Gastrocnemius medialis (tissue), 4 donors: ENCODE measurements around the gene ARHGEF10L. TPM values are rescaled to one million over a fixed set of nuclear protein-coding genes. Genes with fewer than 3 reads are reported as not detected.

Experiments used
- ATAC-seq, 2 donors: fragments of 150-250 bp; one replicate each; pipeline ENCODE4 v1.9.1; 2016
- DNase-seq, 2 donors: peaks; one replicate each; pipeline ENCODE4 v3.0.0-alpha.2; 2019
- H3K27ac ChIP-seq, 4 donors: fragments of 200-600 bp; sonication (generic); 1 replicate in 1 of 4; 2 replicates in 3 of 4; pipeline ENCODE4 v1.5.1; 2016 to 2018; ENCODE audit warnings: mild to moderate bottlenecking in 2 of 4, moderate library complexity in 1 of 4
- H3K27me3 ChIP-seq, 3 donors: fragments of 200-600 bp; sonication (generic) in 2 of 3; 1 replicate in 1 of 3; 2 replicates in 2 of 3; pipeline versions ENCODE4 v1.5.1 to v1.6.0; 2016 to 2019; ENCODE audit warnings: mild to moderate bottlenecking in 1 of 3, moderate library complexity in 1 of 3
- H3K36me3 ChIP-seq, 2 donors: fragments of 200-600 bp; sonication (generic) in 1 of 2; one replicate each; pipeline ENCODE4 v1.5.1; 2017 to 2018
- H3K4me1 ChIP-seq, 2 donors: fragments of 200-600 bp; sonication (generic) in 1 of 2; one replicate each; pipeline ENCODE4 v1.5.1; 2016 to 2017; ENCODE audit warnings: mild to moderate bottlenecking in 2 of 2
- H3K4me3 ChIP-seq, 4 donors: fragments of 200-600 bp; sonication (generic) in 3 of 4; 1 replicate in 1 of 4; 2 replicates in 3 of 4; pipeline ENCODE4 v1.5.1; 2016 to 2019; ENCODE audit warnings: mild to moderate bottlenecking in 2 of 4
- H3K9me3 ChIP-seq, 3 donors: fragments of 200-600 bp; sonication (generic) in 2 of 3; 1 replicate in 1 of 3; 2 replicates in 2 of 3; pipeline ENCODE4 v1.5.1; 2016 to 2019
- POLR2A ChIP-seq, 2 donors: fragments of 450-650 bp; IDR thresholded peaks; one replicate each; pipeline ENCODE4 v1.6.1; 2017; ENCODE audit warnings: antibody characterized with exemption in 2 of 2, mild to moderate bottlenecking in 2 of 2, moderate library complexity in 2 of 2
- in situ Hi-C, 4 donors: fragments of 200-750 bp; cut with MboI; loops; one replicate each; pipeline versions ENCODE4 v1.15.0 to v1.8.0; 2017; ENCODE audit warnings: low sequenced_read_pairs in 4 of 4
- intact Hi-C: fragments of 100-400 bp; cut with DNase I; formaldehyde crosslinking; loops from one replicate; pipeline ENCODE4 v1.15.1; 2023; ENCODE audit warnings: low total_unique reads
- total RNA-seq, 4 donors: library from RNA; depleted of rRNA; stranded (reverse); fragments of >200 nt; gene quantifications; one replicate each; pipeline versions ENCODE4 v1.1.0 to v1.2.3, GENCODE V29; 2016
- TF ChIP-seq, protein P1 (sequence below), 5 experiments: fragments of 450-650 bp in 3 of 5; fragments of 200-600 bp in 2 of 5; sonication (generic) in 2 of 5; IDR thresholded peaks in 4 of 5; conservative IDR thresholded peaks in 1 of 5; 1 replicate in 4 of 5; 2 replicates in 1 of 5; pipeline ENCODE4 v1.5.1; 2016 to 2019; ENCODE audit warnings: antibody characterized with exemption in 5 of 5, mild to moderate bottlenecking in 3 of 5, moderate library complexity in 3 of 5

Gene ARHGEF10L
- total RNA-seq, 4 donors from 2014 or later, result 21.2 to 111 (median 73.8) TPM

DNA sequence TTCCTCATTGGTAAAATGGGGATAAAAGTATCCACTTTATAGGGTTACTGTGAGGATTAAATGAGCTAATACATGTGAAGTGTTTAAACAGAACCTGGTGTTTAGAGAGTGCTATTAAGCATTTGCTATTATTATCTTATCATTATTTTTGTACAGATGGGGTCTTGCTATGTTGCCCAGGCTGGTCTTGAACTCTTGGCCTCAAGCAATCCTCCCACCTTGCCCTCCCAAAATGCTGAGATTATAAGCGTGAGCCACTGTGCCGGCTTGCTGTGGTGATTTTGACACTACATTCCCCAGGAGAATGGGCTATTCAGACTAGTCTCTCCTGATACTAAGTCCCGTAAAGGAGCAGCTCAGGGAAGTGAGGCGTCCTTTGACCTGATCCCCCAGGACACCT is 6.3 kb upstream of the ARHGEF10L start:
- in situ Hi-C loops (no loop called here), intact Hi-C loops (no loop called here)
- H3K9me3 ChIP-seq, result no peaks in the 10 kb centered on the region
- no peak for TF ChIP-seq POLR2A (IDR thresholded peaks at IDR 0.05)
- TF ChIP-seq, protein P1, sequence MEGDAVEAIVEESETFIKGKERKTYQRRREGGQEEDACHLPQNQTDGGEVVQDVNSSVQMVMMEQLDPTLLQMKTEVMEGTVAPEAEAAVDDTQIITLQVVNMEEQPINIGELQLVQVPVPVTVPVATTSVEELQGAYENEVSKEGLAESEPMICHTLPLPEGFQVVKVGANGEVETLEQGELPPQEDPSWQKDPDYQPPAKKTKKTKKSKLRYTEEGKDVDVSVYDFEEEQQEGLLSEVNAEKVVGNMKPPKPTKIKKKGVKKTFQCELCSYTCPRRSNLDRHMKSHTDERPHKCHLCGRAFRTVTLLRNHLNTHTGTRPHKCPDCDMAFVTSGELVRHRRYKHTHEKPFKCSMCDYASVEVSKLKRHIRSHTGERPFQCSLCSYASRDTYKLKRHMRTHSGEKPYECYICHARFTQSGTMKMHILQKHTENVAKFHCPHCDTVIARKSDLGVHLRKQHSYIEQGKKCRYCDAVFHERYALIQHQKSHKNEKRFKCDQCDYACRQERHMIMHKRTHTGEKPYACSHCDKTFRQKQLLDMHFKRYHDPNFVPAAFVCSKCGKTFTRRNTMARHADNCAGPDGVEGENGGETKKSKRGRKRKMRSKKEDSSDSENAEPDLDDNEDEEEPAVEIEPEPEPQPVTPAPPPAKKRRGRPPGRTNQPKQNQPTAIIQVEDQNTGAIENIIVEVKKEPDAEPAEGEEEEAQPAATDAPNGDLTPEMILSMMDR (IDR thresholded peaks at IDR 0.05 in 4 of 5, conservative IDR thresholded peaks at IDR 0.05 in 1 of 5), result no peak
- no peak overlapping the region for H3K4me3 ChIP-seq
- H3K36me3 ChIP-seq, result no peaks in the 10 kb centered on the region
- no peaks in the 10 kb centered on the region for H3K27me3 ChIP-seq
- peak overlapping the region; percentile 76 to 91 (median 86) for H3K27ac ChIP-seq
- ATAC-seq (no peak), DNase-seq (no peak)
- peaks cover 26 to 32% of the 10 kb centered on the region in 2 donors for H3K4me1 ChIP-seq

DNA sequence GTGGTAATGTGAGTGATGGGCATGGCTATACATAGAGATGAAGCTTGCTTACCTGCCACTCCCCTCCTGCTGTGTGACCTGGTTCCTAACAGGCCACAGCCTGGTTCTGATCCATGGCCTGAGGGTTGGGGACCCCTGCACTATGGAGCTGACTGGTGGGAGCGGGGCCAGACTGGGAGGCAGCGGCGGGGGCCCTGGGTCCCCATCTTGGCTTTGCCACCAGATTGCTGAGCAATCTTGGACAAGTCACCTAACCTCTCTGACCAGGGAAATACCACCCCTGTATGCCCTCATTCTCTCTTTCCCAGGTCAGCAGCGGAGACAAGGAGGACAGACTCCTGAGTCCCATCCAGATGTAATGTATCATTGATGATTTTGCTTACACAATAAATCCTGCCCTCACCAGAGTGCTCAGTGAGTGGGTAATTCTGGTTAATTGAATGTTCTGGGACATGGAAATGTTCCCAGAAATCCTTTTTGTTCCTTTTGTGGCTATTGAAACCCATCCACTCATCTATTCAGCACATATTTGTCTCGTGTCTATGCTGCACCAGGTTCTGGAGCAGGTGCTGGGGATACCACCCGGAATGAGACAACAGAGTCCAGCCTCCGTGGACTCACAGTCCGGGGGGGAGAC is 4.1 kb upstream of the ARHGEF10L start:
- H3K9me3 ChIP-seq, result no peaks in the 10 kb centered on the region
- no peak for ATAC-seq
- intact Hi-C loops, result no loop called here
- no peaks in the 10 kb centered on the region for H3K36me3 ChIP-seq
- no peak for TF ChIP-seq POLR2A (IDR thresholded peaks at IDR 0.05)
- TF ChIP-seq, protein P1 (IDR thresholded peaks at IDR 0.05 in 4 of 5, conservative IDR thresholded peaks at IDR 0.05 in 1 of 5), result no peak
- H3K27me3 ChIP-seq, result no peaks in the 10 kb centered on the region
- DNase-seq, result no peak
- peaks cover 35 to 38% of the 10 kb centered on the region in 2 donors for H3K4me1 ChIP-seq
- no peak overlapping the region for H3K27ac ChIP-seq
- in situ Hi-C loops, result no loop called here
- no peak overlapping the region for H3K4me3 ChIP-seq

DNA sequence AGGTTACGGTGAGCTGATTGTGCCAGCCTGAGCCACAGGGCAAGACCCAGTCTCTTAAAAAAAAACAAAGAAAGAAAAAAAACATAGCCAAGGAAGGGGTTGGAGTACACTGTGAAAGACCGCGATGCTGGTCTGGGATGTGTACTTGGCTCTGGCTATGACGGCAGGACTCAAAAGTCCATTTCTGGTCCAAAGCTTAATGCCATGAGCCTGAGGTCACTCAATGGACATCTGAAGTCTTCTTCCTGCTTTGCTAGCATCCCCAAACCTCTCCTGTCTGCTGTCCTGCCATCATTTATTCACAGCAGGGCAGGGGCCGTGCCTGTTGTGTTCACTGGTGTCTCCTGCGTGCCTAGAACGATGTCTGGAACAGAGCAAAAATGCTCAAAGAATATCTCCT is 1.5 kb upstream of the ARHGEF10L start:
- Histone ChIP-seq H3K36me3 (no peaks in the 10 kb centered on the region), H3K9me3 (no peaks in the 10 kb centered on the region), H3K4me1 (peaks cover 31 to 32% of the 10 kb centered on the region in 2 donors), H3K27me3 (no peaks in the 10 kb centered on the region), H3K4me3 (no peak overlapping the region), H3K27ac (peak overlapping the region; percentile 73 to 80 (median 78))
- in situ Hi-C loops, result no loop called here
- ATAC-seq (no peak), DNase-seq (no peak)
- intact Hi-C loops, result no loop called here
- TF ChIP-seq, protein P1 (IDR thresholded peaks at IDR 0.05 in 4 of 5, conservative IDR thresholded peaks at IDR 0.05 in 1 of 5), result no peak
- no peak for TF ChIP-seq POLR2A (IDR thresholded peaks at IDR 0.05)

DNA sequence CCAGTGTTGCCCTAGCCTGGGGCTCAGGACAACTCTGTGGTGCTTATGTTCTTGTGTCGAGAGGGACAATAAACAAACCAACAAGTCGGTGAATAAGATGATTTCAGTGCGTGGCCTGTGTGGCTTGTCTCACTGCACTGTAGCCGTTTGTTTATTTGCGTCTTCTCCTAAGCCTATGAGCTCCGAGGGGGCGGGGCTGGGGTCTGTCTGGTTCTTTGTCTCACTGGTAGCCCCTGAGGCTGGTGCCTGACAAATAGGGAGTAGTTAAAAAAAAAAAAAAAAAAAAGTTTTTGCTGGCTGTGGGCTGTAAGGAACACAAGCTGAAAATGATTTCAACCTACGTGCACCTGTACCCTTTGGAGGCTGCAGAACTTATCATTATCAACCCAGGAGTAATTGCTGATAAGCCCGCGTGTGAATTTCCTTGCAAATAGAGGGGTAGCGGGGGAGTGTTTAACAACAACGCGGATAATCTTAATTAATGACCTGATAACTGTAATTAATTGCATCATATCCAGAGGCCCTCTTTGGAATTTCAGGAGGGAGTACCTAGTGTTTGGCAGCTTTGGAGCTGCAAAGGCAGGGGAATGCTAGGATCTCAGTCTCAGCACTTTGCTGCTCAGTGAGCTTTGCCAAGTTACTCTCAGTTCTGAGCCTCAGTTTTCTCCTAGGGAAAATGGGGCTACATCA is 925 bp upstream of the ARHGEF10L start:
- ATAC-seq (peak in 1 of 2 donors; percentile 2), DNase-seq (no peak)
- Histone ChIP-seq H3K27me3 (no peaks in the 10 kb centered on the region), H3K27ac (peak overlapping the region; percentile 73 to 80 (median 78)), H3K4me1 (peaks cover 26 to 27% of the 10 kb centered on the region in 2 donors), H3K9me3 (no peaks in the 10 kb centered on the region), H3K4me3 (no peak overlapping the region), H3K36me3 (no peaks in the 10 kb centered on the region)
- intact Hi-C loops, result no loop called here
- in situ Hi-C loops, result no loop called here
- TF ChIP-seq POLR2A (IDR thresholded peaks at IDR 0.05), result no peak
- TF ChIP-seq, protein P1 (IDR thresholded peaks at IDR 0.05 in 4 of 5, conservative IDR thresholded peaks at IDR 0.05 in 1 of 5), result no peak
